ENCODE results near the gene PRDX1. TPM values are rescaled to one million over a fixed set of nuclear protein-coding genes. Genes with fewer than 3 reads are reported as not detected.
"Not testable (repeated sequence)": the region's sequence is repeated elsewhere in the genome, so short reads cannot be mapped to it uniquely, and the experiment has no call there.

The PRDX1 gene
- total RNA-seq, 1 experiment from 2014 or later, result 744 TPM

- TF ChIP-seq CTCF (IDR thresholded peaks at IDR 0.05; ENCODE audit: unreplicated experiment), result no peak
- DNase-seq, result no peak
Observed at GRCh38 chr1:45479039-45479748, 42.5 kb downstream of the PRDX1 start.

GRCh38 chr1:45478121-45478814, 43.4 kb downstream of the PRDX1 start:
- Mint-ChIP-seq H3K27ac (ENCODE audit: unreplicated experiment) (no peak overlapping the region), H3K4me1 (ENCODE audit: low read depth, unreplicated experiment) (no peaks in the 10 kb centered on the region), H3K27me3 (ENCODE audit: unreplicated experiment) (no peaks in the 10 kb centered on the region), H3K4me3 (ENCODE audit: low read depth, unreplicated experiment) (no peak overlapping the region), H3K9me3 (ENCODE audit: low read depth, unreplicated experiment) (no peaks in the 10 kb centered on the region), H3K36me3 (ENCODE audit: insufficient read depth, unreplicated experiment) (no peaks in the 10 kb centered on the region)
- CTCF ChIA-PET, result interaction anchor here (0.7 kb wide), 1 partner anchor 13 kb away, joined by 3 read pairs; the partner anchor contains the start of gene TESK2
- intact Hi-C loops (cut with micrococcal nuclease; ENCODE audit: unreplicated experiment), result no loop called here
- no TSS peak for BruUV-seq (replicated peaks)
- no peak for TF ChIP-seq CTCF (IDR thresholded peaks at IDR 0.05; ENCODE audit: unreplicated experiment)
- DNase-seq, result no peak

More at GRCh38 chr1:45479039-45479748, 42.5 kb downstream of the PRDX1 start:
- intact Hi-C loops (cut with micrococcal nuclease; ENCODE audit: unreplicated experiment), result no loop called here
- Mint-ChIP-seq H3K4me3 (ENCODE audit: low read depth, unreplicated experiment) (no peak overlapping the region), H3K27me3 (ENCODE audit: unreplicated experiment) (no peaks in the 10 kb centered on the region), H3K9me3 (ENCODE audit: low read depth, unreplicated experiment) (no peaks in the 10 kb centered on the region), H3K36me3 (ENCODE audit: insufficient read depth, unreplicated experiment) (no peaks in the 10 kb centered on the region), H3K27ac (ENCODE audit: unreplicated experiment) (no peak overlapping the region), H3K4me1 (ENCODE audit: low read depth, unreplicated experiment) (no peaks in the 10 kb centered on the region)
- BruUV-seq (replicated peaks), result no TSS peak
- CTCF ChIA-PET, result interaction anchor here (0.7 kb wide), 2 partner anchors 47 to 776 kb away, joined by 3 to 12 read pairs; no protein-coding TSS in a partner anchor

GRCh38 chr1:45477646-45478045, 44.0 kb downstream of the PRDX1 start:
- BruUV-seq (replicated peaks), result no TSS peak
- DNase-seq, result no peak
- no peak for TF ChIP-seq CTCF (IDR thresholded peaks at IDR 0.05; ENCODE audit: unreplicated experiment)
- Mint-ChIP-seq H3K36me3 (ENCODE audit: insufficient read depth, unreplicated experiment) (no peaks in the 10 kb centered on the region), H3K4me1 (ENCODE audit: low read depth, unreplicated experiment) (no peaks in the 10 kb centered on the region), H3K4me3 (ENCODE audit: low read depth, unreplicated experiment) (no peak overlapping the region), H3K27ac (ENCODE audit: unreplicated experiment) (no peak overlapping the region), H3K9me3 (ENCODE audit: low read depth, unreplicated experiment) (no peaks in the 10 kb centered on the region), H3K27me3 (ENCODE audit: unreplicated experiment) (no peaks in the 10 kb centered on the region)
- intact Hi-C loops (cut with micrococcal nuclease; ENCODE audit: unreplicated experiment), result no loop called here
- CTCF ChIA-PET, result interaction anchor here (0.6 kb wide), 1 partner anchor 15 kb away, joined by 4 read pairs; no protein-coding TSS in a partner anchor

GRCh38 chr1:45474194-45474593, 47.5 kb downstream of the PRDX1 start:
- H3K9me3 Mint-ChIP-seq (ENCODE audit: low read depth, unreplicated experiment); H3K4me1 Mint-ChIP-seq (ENCODE audit: low read depth, unreplicated experiment); H3K27ac Mint-ChIP-seq (ENCODE audit: unreplicated experiment); DNase-seq; H3K4me3 Mint-ChIP-seq (ENCODE audit: low read depth, unreplicated experiment); H3K36me3 Mint-ChIP-seq (ENCODE audit: insufficient read depth, unreplicated experiment); H3K27me3 Mint-ChIP-seq (ENCODE audit: unreplicated experiment); intact Hi-C loops (cut with micrococcal nuclease; ENCODE audit: unreplicated experiment); CTCF ChIA-PET; BruUV-seq (replicated peaks): not testable (repeated sequence)

All from Calu3 (cell line).